CD14-positive monocyte (primary cell): Measurements from ENCODE around the gene OPRM1. TPM values are rescaled to one million over a fixed set of nuclear protein-coding genes. Genes with fewer than 3 reads are reported as not detected.
A peak's percentile ranks its signal among the peaks of the same experiment; 100 is the strongest.

Experiments
- DNase-seq, 3 donors: peaks; one replicate each; pipeline ENCODE4 v3.0.0-alpha.2; 2011 to 2022
- H2AFZ ChIP-seq: 2 replicates; pipeline ENCODE4 v1.6.0; 2012; ENCODE audit warnings: mild to moderate bottlenecking, low read depth, low read length, inconsistent platforms; ENCODE audit not compliant: insufficient read depth, poor library complexity, severe bottlenecking
- H3K27ac ChIP-seq, 2 donors: 1 replicate in 1 of 2; 2 replicates in 1 of 2; pipeline ENCODE4 v1.5.1; 2012 to 2013; ENCODE audit warnings: low read length in 2 of 2, control low read depth in 1 of 2, inconsistent platforms in 1 of 2, low read depth in 1 of 2, mild to moderate bottlenecking in 1 of 2
- H3K27me3 ChIP-seq, 2 donors: one replicate each; pipeline versions ENCODE4 v1.6.0 to v1.6.1; 2011 to 2013; ENCODE audit warnings: low read length in 2 of 2; ENCODE audit not compliant: control insufficient read depth in 2 of 2, insufficient read depth in 2 of 2
- H3K36me3 ChIP-seq, 2 donors: replicated peaks in 1 of 2; 1 replicate in 1 of 2; 2 replicates in 1 of 2; pipeline versions ENCODE4 v1.5.1 to v1.6.1; 2012 to 2013; ENCODE audit warnings: low read length in 2 of 2, control low read depth in 1 of 2, inconsistent platforms in 1 of 2, mild to moderate bottlenecking in 1 of 2; ENCODE audit not compliant: insufficient read depth in 2 of 2, control insufficient read depth in 1 of 2
- H3K4me1 ChIP-seq, 2 donors: 1 replicate in 1 of 2; 2 replicates in 1 of 2; pipeline versions ENCODE4 v1.5.1 to v1.6.1; 2012 to 2013; ENCODE audit warnings: low read length in 2 of 2, control low read depth in 1 of 2, inconsistent platforms in 1 of 2, mild to moderate bottlenecking in 1 of 2, moderate library complexity in 1 of 2; ENCODE audit not compliant: insufficient read depth in 2 of 2, control insufficient read depth in 1 of 2
- H3K4me2 ChIP-seq: replicated peaks from 2 replicates; pipeline ENCODE3; 2012; ENCODE audit warnings: low read length, moderate library complexity, mild to moderate bottlenecking; ENCODE audit not compliant: poor library complexity, severe bottlenecking; ENCODE audit errors: extremely low read depth
- H3K4me3 ChIP-seq, 3 experiments: fragments of 200-600 bp in 1 of 3; sonication (generic) in 1 of 3; replicated peaks in 1 of 3; 1 replicate in 2 of 3; 2 replicates in 1 of 3; pipeline ENCODE4 v1.5.1; 2011 to 2013; ENCODE audit warnings: low read length in 3 of 3, mild to moderate bottlenecking in 3 of 3, control low read depth in 2 of 3, low read depth in 2 of 3, inconsistent platforms in 1 of 3, moderate library complexity in 1 of 3
- H3K79me2 ChIP-seq: 2 replicates; pipeline ENCODE4 v1.6.0; 2012; ENCODE audit warnings: mild to moderate bottlenecking, control low read depth, inconsistent platforms, low read length, moderate library complexity; ENCODE audit not compliant: insufficient read depth
- H3K9ac ChIP-seq: 2 replicates; pipeline ENCODE4 v1.6.0; 2017; ENCODE audit warnings: low read length, mild to moderate bottlenecking; ENCODE audit not compliant: insufficient read depth, poor library complexity, severe bottlenecking
- H3K9me3 ChIP-seq, 2 donors: replicated peaks in 1 of 2; 1 replicate in 1 of 2; 2 replicates in 1 of 2; pipeline versions ENCODE4 v1.5.1 to v1.6.1; 2012 to 2013; ENCODE audit warnings: low read length in 2 of 2, control low read depth in 1 of 2; ENCODE audit not compliant: control insufficient read depth in 1 of 2, insufficient read depth in 1 of 2
- H4K20me1 ChIP-seq: 2 replicates; pipeline ENCODE4 v1.6.0; 2012; ENCODE audit warnings: mild to moderate bottlenecking, low read length, control low read depth, moderate library complexity; ENCODE audit not compliant: insufficient read depth
- H3K27ac Mint-ChIP-seq, 7 donors: one replicate each; pipeline ENCODE4 v1.8.0; 2020; ENCODE audit warnings: mild to moderate bottlenecking in 7 of 7, mixed read lengths in 7 of 7, moderate library complexity in 6 of 7, inconsistent platforms in 2 of 7
- H3K27me3 Mint-ChIP-seq, 3 donors: one replicate each; pipeline ENCODE4 v1.8.0; 2021 to 2022; ENCODE audit warnings: low read depth in 3 of 3, mild to moderate bottlenecking in 3 of 3, mixed read lengths in 3 of 3, moderate library complexity in 3 of 3, inconsistent platforms in 1 of 3
- H3K36me3 Mint-ChIP-seq, 2 donors: one replicate each; pipeline ENCODE4 v1.8.0; 2020; ENCODE audit warnings: mixed read lengths in 2 of 2, inconsistent platforms in 1 of 2, mild to moderate bottlenecking in 1 of 2
- H3K4me1 Mint-ChIP-seq: one replicate; pipeline ENCODE4 v1.8.0; 2020; ENCODE audit warnings: mild to moderate bottlenecking, mixed read lengths
- H3K4me3 Mint-ChIP-seq, 2 donors: one replicate each; pipeline ENCODE4 v1.8.0; 2020; ENCODE audit warnings: mild to moderate bottlenecking in 2 of 2, mixed read lengths in 2 of 2, moderate library complexity in 1 of 2
- H3K9me3 Mint-ChIP-seq, 7 donors: one replicate each; pipeline ENCODE4 v1.8.0; 2020 to 2022; ENCODE audit warnings: mixed read lengths in 7 of 7, mild to moderate bottlenecking in 6 of 7, moderate library complexity in 6 of 7, inconsistent platforms in 2 of 7
- WGBS: methylation state at CpG from one replicate; pipeline ENCODE4 v1.1.5; 2013; ENCODE audit warnings: missing lambda C conversion rate; ENCODE audit not compliant: insufficient coverage; 5-methylcytosine and 5-hydroxymethylcytosine counted together
- intact Hi-C, 2 donors: fragments of 100-400 bp; cut with micrococcal nuclease; formaldehyde crosslinking; loops; one replicate each; pipeline versions ENCODE4 v1.15.0 to v1.15.1; 2023
- polyA plus RNA-seq, 3 donors: library from polyadenylated mRNA; depleted of rRNA in 1 of 3; unstranded in 2 of 3; stranded (reverse) in 1 of 3; fragments of 300-500 nt in 2 of 3; fragments of >200 nt in 1 of 3; fragmentation: Illumina TruSeq in 2 of 3; gene quantifications; 1 replicate in 2 of 3; 2 replicates in 1 of 3; pipeline ENCODE4 v1.2.3, GENCODE V29; 2012 to 2021
- TF ChIP-seq, protein P1 (sequence below): fragments of 200-600 bp; IDR thresholded peaks from one replicate; pipeline ENCODE4 v1.8.0; 2022; ENCODE audit warnings: antibody characterized with exemption, mild to moderate bottlenecking

The OPRM1 gene
- polyA plus RNA-seq, 3 donors = not detected

DNA sequence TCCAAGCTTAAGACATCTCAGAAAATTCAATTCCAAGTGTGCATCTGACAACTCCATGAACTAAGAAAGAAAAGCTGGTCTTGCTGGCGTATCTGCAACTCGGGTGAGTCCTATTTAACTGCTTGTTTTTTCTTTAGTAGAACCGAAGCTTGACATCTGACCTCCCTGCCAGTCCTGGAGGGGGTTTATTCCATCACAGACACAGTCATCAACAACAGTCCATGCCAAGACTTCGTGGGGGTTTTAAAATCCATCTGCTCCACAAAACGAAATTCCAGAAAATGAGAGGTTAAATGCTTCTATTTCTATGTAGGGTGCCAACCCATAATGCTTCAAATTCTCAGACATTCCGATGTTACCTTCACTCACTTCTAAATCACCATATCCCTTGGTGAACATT lies 183.7 kb downstream of the OPRM1 start:
- H3K4me1 Mint-ChIP-seq = peaks cover 21% of the 10 kb centered on the region

DNA sequence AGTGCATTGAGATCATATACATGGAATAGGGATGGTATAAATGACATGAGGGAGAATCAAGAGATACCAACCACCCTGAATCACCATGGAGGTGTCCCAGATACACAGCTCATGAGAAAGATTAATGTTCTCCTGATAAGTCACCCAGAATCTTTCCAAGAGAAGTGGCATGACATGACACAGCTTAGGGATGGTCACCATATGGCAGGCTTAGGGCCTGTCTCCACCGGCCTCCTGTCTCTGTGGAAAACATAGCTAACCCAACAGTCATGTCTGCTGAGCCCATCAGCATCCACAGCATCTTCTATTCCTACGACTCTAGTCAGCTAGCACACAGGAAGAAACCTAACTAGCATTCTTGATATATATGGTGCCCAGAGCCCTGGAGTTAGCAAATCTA lies 184.3 kb downstream of the OPRM1 start:
- Histone ChIP-seq H3K27ac (peak overlapping the region in 1 of 2 donors; percentile 7), H2AFZ (no peak overlapping the region), H3K4me3 (no peak overlapping the region), H3K9ac (no peak overlapping the region), H3K79me2 (peaks cover 30% of the 10 kb centered on the region), H3K4me1 (no peaks in the 10 kb centered on the region), H3K27me3 (no peaks in the 10 kb centered on the region), H4K20me1 (peaks cover 53% of the 10 kb centered on the region), H3K36me3 (peaks cover 53 to 84% of the 10 kb centered on the region in 2 donors), H3K9me3 (no peaks in the 10 kb centered on the region), H3K4me2 (no peak overlapping the region)
- Mint-ChIP-seq H3K27me3 (no peaks in the 10 kb centered on the region), H3K4me3 (no peak overlapping the region), H3K9me3 (no peaks in the 10 kb centered on the region), H3K36me3 (peaks cover 58 to 74% of the 10 kb centered on the region in 2 donors), H3K27ac (no peak overlapping the region), H3K4me1 (peaks cover 19% of the 10 kb centered on the region)
- TF ChIP-seq, protein P1, sequence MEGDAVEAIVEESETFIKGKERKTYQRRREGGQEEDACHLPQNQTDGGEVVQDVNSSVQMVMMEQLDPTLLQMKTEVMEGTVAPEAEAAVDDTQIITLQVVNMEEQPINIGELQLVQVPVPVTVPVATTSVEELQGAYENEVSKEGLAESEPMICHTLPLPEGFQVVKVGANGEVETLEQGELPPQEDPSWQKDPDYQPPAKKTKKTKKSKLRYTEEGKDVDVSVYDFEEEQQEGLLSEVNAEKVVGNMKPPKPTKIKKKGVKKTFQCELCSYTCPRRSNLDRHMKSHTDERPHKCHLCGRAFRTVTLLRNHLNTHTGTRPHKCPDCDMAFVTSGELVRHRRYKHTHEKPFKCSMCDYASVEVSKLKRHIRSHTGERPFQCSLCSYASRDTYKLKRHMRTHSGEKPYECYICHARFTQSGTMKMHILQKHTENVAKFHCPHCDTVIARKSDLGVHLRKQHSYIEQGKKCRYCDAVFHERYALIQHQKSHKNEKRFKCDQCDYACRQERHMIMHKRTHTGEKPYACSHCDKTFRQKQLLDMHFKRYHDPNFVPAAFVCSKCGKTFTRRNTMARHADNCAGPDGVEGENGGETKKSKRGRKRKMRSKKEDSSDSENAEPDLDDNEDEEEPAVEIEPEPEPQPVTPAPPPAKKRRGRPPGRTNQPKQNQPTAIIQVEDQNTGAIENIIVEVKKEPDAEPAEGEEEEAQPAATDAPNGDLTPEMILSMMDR = no peak
- DNase-seq = no peak
- WGBS = 100% methylated on average over 1 of the region's 2 CpGs
- intact Hi-C loops = no loop called here

More for the DNA sequence above, 183.7 kb downstream of the OPRM1 start:
- Histone ChIP-seq H3K27ac (peak overlapping the region in 1 of 2 donors; percentile 7), H3K9ac (no peak overlapping the region), H4K20me1 (peaks cover 48% of the 10 kb centered on the region), H3K27me3 (no peaks in the 10 kb centered on the region), H3K4me1 (no peaks in the 10 kb centered on the region), H2AFZ (no peak overlapping the region), H3K36me3 (peaks cover 59 to 87% of the 10 kb centered on the region in 2 donors), H3K79me2 (peaks cover 24% of the 10 kb centered on the region), H3K4me3 (no peak overlapping the region), H3K9me3 (no peaks in the 10 kb centered on the region), H3K4me2 (no peak overlapping the region)
- intact Hi-C loops = no loop called here
- WGBS = 93% methylated on average over 2 of the region's 6 CpGs
- no peaks in the 10 kb centered on the region for H3K27me3 Mint-ChIP-seq
- DNase-seq = no peak
- no peaks in the 10 kb centered on the region for H3K9me3 Mint-ChIP-seq
- no peak overlapping the region for H3K4me3 Mint-ChIP-seq
- H3K27ac Mint-ChIP-seq = peak overlapping the region in 1 of 7 donors; percentile 1
- TF ChIP-seq, protein P1 = no peak
- H3K36me3 Mint-ChIP-seq = peaks cover 63 to 76% of the 10 kb centered on the region in 2 donors
